Activated CD4-positive, alpha-beta memory T cell treated with anti-CD3 and anti-CD28 coated beads, Interleukin-2, amount 10 ng/mL, durations not matched to agents 7 days and 5 days (primary cell): Measurements from ENCODE around the gene RNF17. TPM values are rescaled to one million over a fixed set of nuclear protein-coding genes. Genes with fewer than 3 reads are reported as not detected.
A peak's percentile ranks its signal among the peaks of the same experiment; 100 is the strongest.
"Not testable (repeated sequence)": the region's sequence is repeated elsewhere in the genome, so short reads cannot be mapped to it uniquely, and the experiment has no call there.

Experiments used
- CTCF ChIA-PET: fragments of 350-600 bp; sonication (Branson Sonifier 250); formaldehyde crosslinking; loops from one replicate; lab custom pipeline; 2021; ENCODE audit warnings: antibody characterized with exemption, inconsistent platforms; lab: Charles Lee
- POLR2A ChIA-PET: fragments of 350-600 bp; sonication (Branson Sonifier 250); formaldehyde crosslinking; loops from one replicate; lab custom pipeline; 2021; ENCODE audit warnings: antibody characterized with exemption; lab: Charles Lee
- DNase-seq: peaks from one replicate; pipeline ENCODE4 v3.0.0-alpha.2; 2020
- H3K27ac Mint-ChIP-seq: one replicate; pipeline ENCODE4 v1.8.0; 2021; ENCODE audit warnings: mild to moderate bottlenecking, mixed read lengths
- H3K27me3 Mint-ChIP-seq: one replicate; pipeline ENCODE4 v1.8.0; 2021; ENCODE audit warnings: mixed read lengths
- H3K36me3 Mint-ChIP-seq: one replicate; pipeline ENCODE4 v1.8.0; 2021; ENCODE audit warnings: low read depth, mixed read lengths
- H3K4me1 Mint-ChIP-seq: one replicate; pipeline ENCODE4 v1.8.0; 2021; ENCODE audit warnings: mixed read lengths
- H3K4me3 Mint-ChIP-seq: one replicate; pipeline ENCODE4 v1.8.0; 2021; ENCODE audit warnings: mild to moderate bottlenecking, mixed read lengths
- H3K9me3 Mint-ChIP-seq: one replicate; pipeline ENCODE4 v1.8.0; 2021; ENCODE audit warnings: mixed read lengths
- total RNA-seq, 2 experiments: library from RNA; stranded (reverse); gene quantifications; one replicate each; pipeline ENCODE4 v1.2.3, GENCODE V29; 2021

RNF17 gene
- total RNA-seq = not detected

GRCh38 chr13:24763596-24764275 is at the start of gene RNF17:
Gene RNF17, plus strand, starts transcription at chr13:24764169. Its CDS starts 35 bp downstream, at chr13:24764204.
- CTCF ChIA-PET = no interaction called here
- H3K27me3 Mint-ChIP-seq = peaks cover 20% of the 10 kb centered on the region
- H3K4me1 Mint-ChIP-seq = no peaks in the 10 kb centered on the region
- no peaks in the 10 kb centered on the region for H3K9me3 Mint-ChIP-seq
- no peaks in the 10 kb centered on the region for H3K36me3 Mint-ChIP-seq
- no peak within 1 kb of the TSS for H3K4me3 Mint-ChIP-seq
- no peak for DNase-seq
- POLR2A ChIA-PET = no interaction called here
- no peak within 1 kb of the TSS for H3K27ac Mint-ChIP-seq

GRCh38 chr13:24716011-24716410 is 48.0 kb upstream of the RNF17 start:
- Mint-ChIP-seq H3K4me1 (peaks cover 7% of the 10 kb centered on the region), H3K4me3 (no peak overlapping the region), H3K9me3 (no peaks in the 10 kb centered on the region), H3K36me3 (no peaks in the 10 kb centered on the region), H3K27me3 (peaks cover 3% of the 10 kb centered on the region), H3K27ac (no peak overlapping the region)
- POLR2A ChIA-PET = no interaction called here
- CTCF ChIA-PET = interaction anchor here (1.2 to 1.4 kb wide), 2 partner anchors 11 to 22 kb away, joined by 3 to 4 read pairs; no protein-coding TSS in a partner anchor
- no peak for DNase-seq

GRCh38 chr13:24716446-24716845 is 47.5 kb upstream of the RNF17 start:
- Mint-ChIP-seq H3K27ac (no peak overlapping the region), H3K4me1 (peaks cover 6% of the 10 kb centered on the region), H3K9me3 (no peaks in the 10 kb centered on the region), H3K27me3 (peaks cover 2% of the 10 kb centered on the region), H3K36me3 (no peaks in the 10 kb centered on the region), H3K4me3 (no peak overlapping the region)
- ChIA-PET CTCF (interaction anchor here (1.2 to 1.4 kb wide), 2 partner anchors 11 to 22 kb away, joined by 3 to 4 read pairs; no protein-coding TSS in a partner anchor), POLR2A (no interaction called here)
- DNase-seq = no peak

GRCh38 chr13:24717217-24717616 is 46.8 kb upstream of the RNF17 start:
- DNase-seq = no peak
- H3K4me3 Mint-ChIP-seq = no peak overlapping the region
- peaks cover 1% of the 10 kb centered on the region for H3K27me3 Mint-ChIP-seq
- no peaks in the 10 kb centered on the region for H3K9me3 Mint-ChIP-seq
- H3K4me1 Mint-ChIP-seq = peaks cover 6% of the 10 kb centered on the region
- no peak overlapping the region for H3K27ac Mint-ChIP-seq
- CTCF ChIA-PET = no interaction called here
- H3K36me3 Mint-ChIP-seq = no peaks in the 10 kb centered on the region
- POLR2A ChIA-PET = no interaction called here

GRCh38 chr13:24718192-24718965 is 45.6 kb upstream of the RNF17 start:
- H3K9me3 Mint-ChIP-seq = no peaks in the 10 kb centered on the region
- H3K4me3 Mint-ChIP-seq = no peak overlapping the region
- H3K27me3 Mint-ChIP-seq = peaks cover 4% of the 10 kb centered on the region
- POLR2A ChIA-PET = no interaction called here
- DNase-seq = no peak
- H3K36me3 Mint-ChIP-seq = no peaks in the 10 kb centered on the region
- no peak overlapping the region for H3K27ac Mint-ChIP-seq
- H3K4me1 Mint-ChIP-seq = peaks cover 6% of the 10 kb centered on the region
- CTCF ChIA-PET = interaction anchor here (1.7 to 2.8 kb wide), 2 partner anchors 9 to 24 kb away, joined by 4 to 10 read pairs; no protein-coding TSS in a partner anchor

- ChIA-PET CTCF (interaction anchor here (1.2 to 2.8 kb wide), 3 partner anchors 9 to 37 kb away, joined by 3 to 10 read pairs (median 4); no protein-coding TSS in a partner anchor), POLR2A (no interaction called here)
- Mint-ChIP-seq H3K36me3 (no peaks in the 10 kb centered on the region), H3K9me3 (no peaks in the 10 kb centered on the region), H3K4me3 (no peak overlapping the region), H3K27me3 (peaks cover 5% of the 10 kb centered on the region), H3K4me1 (peaks cover 6% of the 10 kb centered on the region), H3K27ac (no peak overlapping the region)
- no peak for DNase-seq
These were observed 44.8 kb upstream of the RNF17 start for GRCh38 chr13:24719139-24719538.

GRCh38 chr13:24723206-24723605 is 40.8 kb upstream of the RNF17 start:
- H3K4me3 Mint-ChIP-seq = no peak overlapping the region
- POLR2A ChIA-PET = no interaction called here
- no peak for DNase-seq
- CTCF ChIA-PET = interaction anchor here (6.1 kb wide), 1 partner anchor 30 kb away, joined by 55 read pairs; no protein-coding TSS in a partner anchor
- peaks cover 13% of the 10 kb centered on the region for H3K27me3 Mint-ChIP-seq
- H3K4me1 Mint-ChIP-seq = peaks cover 13% of the 10 kb centered on the region
- no peaks in the 10 kb centered on the region for H3K36me3 Mint-ChIP-seq
- H3K27ac Mint-ChIP-seq = no peak overlapping the region
- H3K9me3 Mint-ChIP-seq = no peaks in the 10 kb centered on the region

- POLR2A ChIA-PET = no interaction called here
- no peak overlapping the region for H3K27ac Mint-ChIP-seq
- peaks cover 13% of the 10 kb centered on the region for H3K27me3 Mint-ChIP-seq
- DNase-seq = no peak
- CTCF ChIA-PET = interaction anchor here (0.7 to 6.1 kb wide), 3 partner anchors 32 to 119 kb away, joined by 3 to 55 read pairs (median 6); no protein-coding TSS in a partner anchor
- peaks cover 13% of the 10 kb centered on the region for H3K4me1 Mint-ChIP-seq
- H3K4me3 Mint-ChIP-seq = no peak overlapping the region
- H3K36me3 Mint-ChIP-seq = no peaks in the 10 kb centered on the region
- no peaks in the 10 kb centered on the region for H3K9me3 Mint-ChIP-seq
These were observed 39.3 kb upstream of the RNF17 start for GRCh38 chr13:24724714-24725113.

GRCh38 chr13:24725379-24725778 is 38.6 kb upstream of the RNF17 start:
- Mint-ChIP-seq H3K4me1 (peaks cover 13% of the 10 kb centered on the region), H3K27me3 (peaks cover 12% of the 10 kb centered on the region), H3K9me3 (no peaks in the 10 kb centered on the region), H3K4me3 (no peak overlapping the region), H3K27ac (no peak overlapping the region), H3K36me3 (no peaks in the 10 kb centered on the region)
- CTCF ChIA-PET = interaction anchor here (1.5 to 6.1 kb wide), 2 partner anchors 33 to 120 kb away, joined by 6 to 55 read pairs; no protein-coding TSS in a partner anchor
- no peak for DNase-seq
- POLR2A ChIA-PET = no interaction called here

GRCh38 chr13:24727731-24728601 is 36.0 kb upstream of the RNF17 start:
- Mint-ChIP-seq H3K4me1 (peaks cover 15% of the 10 kb centered on the region), H3K27ac (no peak overlapping the region), H3K27me3 (peaks cover 22% of the 10 kb centered on the region), H3K36me3 (no peaks in the 10 kb centered on the region), H3K4me3 (no peak overlapping the region), H3K9me3 (no peaks in the 10 kb centered on the region)
- CTCF ChIA-PET = interaction anchor here (0.6 to 6.1 kb wide), 24 partner anchors 9 to 1381 kb away, joined by 3 to 55 read pairs (median 4); no protein-coding TSS in a partner anchor
- POLR2A ChIA-PET = interaction anchor here (1.0 to 1.4 kb wide), 4 partner anchors 19 to 217 kb away, joined by 3 to 5 read pairs (median 4); no protein-coding TSS in a partner anchor
- DNase-seq = peak; percentile 74

- peaks cover 19% of the 10 kb centered on the region for H3K4me1 Mint-ChIP-seq
- ChIA-PET CTCF (interaction anchor here (1.0 kb wide), 1 partner anchor 37 kb away, joined by 4 read pairs; no protein-coding TSS in a partner anchor), POLR2A (interaction anchor here (0.7 kb wide), 1 partner anchor 931 kb away, joined by 3 read pairs; no protein-coding TSS in a partner anchor)
- H3K27ac Mint-ChIP-seq, H3K9me3 Mint-ChIP-seq, H3K4me3 Mint-ChIP-seq, H3K36me3 Mint-ChIP-seq, DNase-seq: not testable (repeated sequence)
- H3K27me3 Mint-ChIP-seq = peaks cover 10% of the 10 kb centered on the region
These were observed 32.9 kb upstream of the RNF17 start for GRCh38 chr13:24730873-24731567.

GRCh38 chr13:24734950-24735349 is 29.0 kb upstream of the RNF17 start:
- Mint-ChIP-seq H3K27me3 (peaks cover 10% of the 10 kb centered on the region), H3K4me1 (peaks cover 8% of the 10 kb centered on the region), H3K27ac (no peak overlapping the region), H3K36me3 (no peaks in the 10 kb centered on the region), H3K4me3 (no peak overlapping the region), H3K9me3 (no peaks in the 10 kb centered on the region)
- DNase-seq = peak; percentile 14
- ChIA-PET CTCF (interaction anchor here (1.0 kb wide), 1 partner anchor 41 kb away, joined by 3 read pairs; no protein-coding TSS in a partner anchor), POLR2A (no interaction called here)
